Effector memory CD4-positive, alpha-beta T cell (primary cell): ENCODE measurements around the gene NISCH.

Experiments
- DNase-seq, 3 donors: peaks; one replicate each; pipeline ENCODE4 v3.0.0-alpha.2; 2020
- H3K27ac ChIP-seq: 2 replicates; pipeline ENCODE4 v1.7.0; 2013; ENCODE audit warnings: mild to moderate bottlenecking, low read length, moderate library complexity; ENCODE audit not compliant: insufficient read depth, poor library complexity, severe bottlenecking
- H3K27me3 ChIP-seq: replicated peaks from 2 replicates; pipeline ENCODE4 v1.7.0; 2013; ENCODE audit warnings: mild to moderate bottlenecking, low read length; ENCODE audit not compliant: insufficient read depth, control insufficient read depth, poor library complexity, severe bottlenecking
- H3K36me3 ChIP-seq: 2 replicates; pipeline ENCODE4 v1.7.0; 2013; ENCODE audit warnings: mild to moderate bottlenecking, low read length, moderate library complexity; ENCODE audit not compliant: control insufficient read depth, insufficient read depth
- H3K4me1 ChIP-seq: 2 replicates; pipeline ENCODE4 v1.7.0; 2013; ENCODE audit warnings: low read length, mild to moderate bottlenecking; ENCODE audit not compliant: control insufficient read depth, insufficient read depth, poor library complexity, severe bottlenecking
- H3K4me3 ChIP-seq: 2 replicates; pipeline ENCODE4 v1.7.0; 2013; ENCODE audit warnings: low read length, low read depth, mild to moderate bottlenecking; ENCODE audit not compliant: insufficient read depth, poor library complexity, severe bottlenecking
- H3K9me3 ChIP-seq: 2 replicates; pipeline ENCODE4 v1.7.0; 2013; ENCODE audit warnings: mild to moderate bottlenecking, low read length, moderate library complexity; ENCODE audit not compliant: control insufficient read depth
- total RNA-seq, 3 donors: gene quantifications; one replicate each; lab custom pipeline; 2026; lab: John Stamatoyannopoulos, UW

Gene NISCH
- total RNA-seq = 170 to 219 (median 208) reads per million in 3 donors

GRCh38 chr3:52455283-52456168 is at the start of gene NISCH:
Gene NISCH, plus strand, starts transcription at chr3:52455604. Its CDS starts 38 bp downstream, at chr3:52455642.
- Histone ChIP-seq H3K9me3 (no peaks in the 10 kb centered on the region), H3K27ac (peak within 1 kb of the TSS; percentile 91), H3K4me1 (peaks cover 27% of the 10 kb centered on the region), H3K36me3 (peaks cover 19% of the 10 kb centered on the region), H3K27me3 (no peaks in the 10 kb centered on the region), H3K4me3 (peak within 1 kb of the TSS; percentile 97)
- peak; percentile 91 to 95 (median 93) for DNase-seq

- H3K36me3 ChIP-seq = peaks cover 68% of the 10 kb centered on the region
- H3K4me3 ChIP-seq = no peak overlapping the region
- DNase-seq = no peak
- no peak overlapping the region for H3K27ac ChIP-seq
- no peaks in the 10 kb centered on the region for H3K27me3 ChIP-seq
- peaks cover 9% of the 10 kb centered on the region for H3K4me1 ChIP-seq
- H3K9me3 ChIP-seq = no peaks in the 10 kb centered on the region
Observed at GRCh38 chr3:52406231-52406661, 49.2 kb upstream of the NISCH start.

- no peaks in the 10 kb centered on the region for H3K27me3 ChIP-seq
- H3K9me3 ChIP-seq = no peaks in the 10 kb centered on the region
- H3K36me3 ChIP-seq = peaks cover 61% of the 10 kb centered on the region
- no peak overlapping the region for H3K27ac ChIP-seq
- no peak overlapping the region for H3K4me3 ChIP-seq
- no peak for DNase-seq
- H3K4me1 ChIP-seq = peaks cover 16% of the 10 kb centered on the region
Observed at GRCh38 chr3:52406791-52407510, 48.5 kb upstream of the NISCH start.

- Histone ChIP-seq H3K36me3 (peaks cover 53% of the 10 kb centered on the region), H3K4me1 (peaks cover 16% of the 10 kb centered on the region), H3K4me3 (no peak overlapping the region), H3K9me3 (no peaks in the 10 kb centered on the region), H3K27me3 (no peaks in the 10 kb centered on the region), H3K27ac (no peak overlapping the region)
- DNase-seq = no peak
Observed at GRCh38 chr3:52407779-52408178, 47.6 kb upstream of the NISCH start.

- H3K4me3 ChIP-seq = no peak overlapping the region
- H3K36me3 ChIP-seq = peaks cover 46% of the 10 kb centered on the region
- peak overlapping the region; percentile 30 for H3K27ac ChIP-seq
- DNase-seq = no peak
- no peaks in the 10 kb centered on the region for H3K27me3 ChIP-seq
- H3K9me3 ChIP-seq = no peaks in the 10 kb centered on the region
- H3K4me1 ChIP-seq = peaks cover 16% of the 10 kb centered on the region
Observed at GRCh38 chr3:52408466-52408865, 46.9 kb upstream of the NISCH start.

- Histone ChIP-seq H3K36me3 (no peaks in the 10 kb centered on the region), H3K27me3 (no peaks in the 10 kb centered on the region), H3K27ac (no peak overlapping the region), H3K4me1 (peaks cover 10% of the 10 kb centered on the region), H3K4me3 (no peak overlapping the region), H3K9me3 (no peaks in the 10 kb centered on the region)
- DNase-seq = no peak
Observed at GRCh38 chr3:52415800-52416199, 39.6 kb upstream of the NISCH start.

GRCh38 chr3:52420388-52420787 is 35.0 kb upstream of the NISCH start:
- Histone ChIP-seq H3K36me3 (no peaks in the 10 kb centered on the region), H3K27me3 (no peaks in the 10 kb centered on the region), H3K27ac (no peak overlapping the region)

GRCh38 chr3:52422669-52423068 is 32.7 kb upstream of the NISCH start:
- Histone ChIP-seq H3K4me3 (no peak overlapping the region), H3K27me3 (no peaks in the 10 kb centered on the region), H3K4me1 (no peaks in the 10 kb centered on the region), H3K27ac (no peak overlapping the region), H3K9me3 (no peaks in the 10 kb centered on the region), H3K36me3 (no peaks in the 10 kb centered on the region)
- no peak for DNase-seq

More at GRCh38 chr3:52420388-52420787, 35.0 kb upstream of the NISCH start:
- H3K4me3 ChIP-seq = no peak overlapping the region
- H3K9me3 ChIP-seq = no peaks in the 10 kb centered on the region
- no peak for DNase-seq
- H3K4me1 ChIP-seq = no peaks in the 10 kb centered on the region

- no peak overlapping the region for H3K27ac ChIP-seq
- no peaks in the 10 kb centered on the region for H3K9me3 ChIP-seq
- no peak overlapping the region for H3K4me3 ChIP-seq
- no peak for DNase-seq
- no peaks in the 10 kb centered on the region for H3K36me3 ChIP-seq
- no peaks in the 10 kb centered on the region for H3K4me1 ChIP-seq
- no peaks in the 10 kb centered on the region for H3K27me3 ChIP-seq
Observed at GRCh38 chr3:52423173-52423572, 32.2 kb upstream of the NISCH start.
